ENCODE results near the gene SIM2. TPM values are rescaled to one million over a fixed set of nuclear protein-coding genes. Genes with fewer than 3 reads are reported as not detected.

The SIM2 gene
- polyA plus RNA-seq, 1 donor from 2014 or later = not detected

DNA sequence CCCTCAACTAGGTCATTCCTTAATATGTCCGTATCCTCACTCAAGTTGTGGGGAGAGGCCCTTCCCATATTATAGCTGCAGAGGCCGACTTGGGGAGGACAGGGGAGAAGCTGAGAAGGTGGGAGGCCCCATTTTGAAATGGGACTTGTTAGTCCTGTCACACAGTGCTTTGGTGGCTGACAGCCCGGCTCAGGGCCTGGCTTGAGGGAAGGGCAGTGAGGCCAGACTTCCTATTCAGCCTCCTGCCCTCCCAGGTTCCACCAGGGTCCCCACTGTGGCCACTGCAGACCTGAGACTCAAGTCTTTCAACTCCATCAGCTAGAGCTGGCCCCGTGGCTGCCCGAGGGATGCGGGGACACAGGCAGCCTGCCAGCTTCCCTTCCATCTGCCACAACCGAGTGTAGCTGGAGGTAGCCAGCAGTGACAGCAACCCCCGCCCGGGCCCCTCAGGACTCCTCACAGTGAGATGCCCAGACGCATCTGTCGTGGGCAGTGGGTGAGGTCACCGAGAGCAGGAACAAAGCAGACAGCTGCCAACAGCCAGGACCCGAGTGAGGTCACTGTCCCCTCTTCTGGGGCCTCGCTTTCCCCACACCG, 36.9 kb downstream of the SIM2 start:
- H3F3A ChIP-seq (ENCODE audit: insufficient read depth, low read length, poor library complexity, severe bottlenecking) = no peaks in the 10 kb centered on the region
- no peaks in the 10 kb centered on the region for H3K9me2 ChIP-seq (ENCODE audit: insufficient read depth, low read length)
- no peaks in the 10 kb centered on the region for H3K79me2 ChIP-seq (replicated peaks; ENCODE audit: insufficient read depth, low read length)
- no peaks in the 10 kb centered on the region for H3K27me3 ChIP-seq (ENCODE audit: insufficient read depth, low read depth, low read length)
- H3K36me3 ChIP-seq (ENCODE audit: insufficient read depth, low read length) = no peaks in the 10 kb centered on the region
- H3K9ac ChIP-seq (ENCODE audit: low read length) = no peak overlapping the region
- H3K27ac ChIP-seq (ENCODE audit: low read length) = no peak overlapping the region
- H3K4me2 ChIP-seq (ENCODE audit: low read length) = no peak overlapping the region
- no peaks in the 10 kb centered on the region for H3K9me3 ChIP-seq (ENCODE audit: low read length)
- TF ChIP-seq EZH2 (IDR thresholded peaks at IDR 0.05; ENCODE audit: borderline replicate concordance, insufficient read depth, low read length, poor library complexity, severe bottlenecking) = no peak
- TF ChIP-seq, protein P1, sequence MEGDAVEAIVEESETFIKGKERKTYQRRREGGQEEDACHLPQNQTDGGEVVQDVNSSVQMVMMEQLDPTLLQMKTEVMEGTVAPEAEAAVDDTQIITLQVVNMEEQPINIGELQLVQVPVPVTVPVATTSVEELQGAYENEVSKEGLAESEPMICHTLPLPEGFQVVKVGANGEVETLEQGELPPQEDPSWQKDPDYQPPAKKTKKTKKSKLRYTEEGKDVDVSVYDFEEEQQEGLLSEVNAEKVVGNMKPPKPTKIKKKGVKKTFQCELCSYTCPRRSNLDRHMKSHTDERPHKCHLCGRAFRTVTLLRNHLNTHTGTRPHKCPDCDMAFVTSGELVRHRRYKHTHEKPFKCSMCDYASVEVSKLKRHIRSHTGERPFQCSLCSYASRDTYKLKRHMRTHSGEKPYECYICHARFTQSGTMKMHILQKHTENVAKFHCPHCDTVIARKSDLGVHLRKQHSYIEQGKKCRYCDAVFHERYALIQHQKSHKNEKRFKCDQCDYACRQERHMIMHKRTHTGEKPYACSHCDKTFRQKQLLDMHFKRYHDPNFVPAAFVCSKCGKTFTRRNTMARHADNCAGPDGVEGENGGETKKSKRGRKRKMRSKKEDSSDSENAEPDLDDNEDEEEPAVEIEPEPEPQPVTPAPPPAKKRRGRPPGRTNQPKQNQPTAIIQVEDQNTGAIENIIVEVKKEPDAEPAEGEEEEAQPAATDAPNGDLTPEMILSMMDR (IDR thresholded peaks at IDR 0.05; ENCODE audit: poor library complexity, severe bottlenecking) = no peak
- TF ChIP-seq RAD21 (conservative IDR thresholded peaks at IDR 0.05) = no peak
- no peak for TF ChIP-seq POLR2AphosphoS5 (IDR thresholded peaks at IDR 0.05)
- no peak for TF ChIP-seq TAF1 (IDR thresholded peaks at IDR 0.05; ENCODE audit: low read depth)
- no peak for TF ChIP-seq MXI1 (conservative IDR thresholded peaks at IDR 0.05; ENCODE audit: poor library complexity, severe bottlenecking)
- TF ChIP-seq SMC3 (conservative IDR thresholded peaks at IDR 0.05; ENCODE audit: poor library complexity) = no peak
- TF ChIP-seq EP300 (conservative IDR thresholded peaks at IDR 0.05; ENCODE audit: poor library complexity, severe bottlenecking) = no peak
- TF ChIP-seq, protein P2, sequence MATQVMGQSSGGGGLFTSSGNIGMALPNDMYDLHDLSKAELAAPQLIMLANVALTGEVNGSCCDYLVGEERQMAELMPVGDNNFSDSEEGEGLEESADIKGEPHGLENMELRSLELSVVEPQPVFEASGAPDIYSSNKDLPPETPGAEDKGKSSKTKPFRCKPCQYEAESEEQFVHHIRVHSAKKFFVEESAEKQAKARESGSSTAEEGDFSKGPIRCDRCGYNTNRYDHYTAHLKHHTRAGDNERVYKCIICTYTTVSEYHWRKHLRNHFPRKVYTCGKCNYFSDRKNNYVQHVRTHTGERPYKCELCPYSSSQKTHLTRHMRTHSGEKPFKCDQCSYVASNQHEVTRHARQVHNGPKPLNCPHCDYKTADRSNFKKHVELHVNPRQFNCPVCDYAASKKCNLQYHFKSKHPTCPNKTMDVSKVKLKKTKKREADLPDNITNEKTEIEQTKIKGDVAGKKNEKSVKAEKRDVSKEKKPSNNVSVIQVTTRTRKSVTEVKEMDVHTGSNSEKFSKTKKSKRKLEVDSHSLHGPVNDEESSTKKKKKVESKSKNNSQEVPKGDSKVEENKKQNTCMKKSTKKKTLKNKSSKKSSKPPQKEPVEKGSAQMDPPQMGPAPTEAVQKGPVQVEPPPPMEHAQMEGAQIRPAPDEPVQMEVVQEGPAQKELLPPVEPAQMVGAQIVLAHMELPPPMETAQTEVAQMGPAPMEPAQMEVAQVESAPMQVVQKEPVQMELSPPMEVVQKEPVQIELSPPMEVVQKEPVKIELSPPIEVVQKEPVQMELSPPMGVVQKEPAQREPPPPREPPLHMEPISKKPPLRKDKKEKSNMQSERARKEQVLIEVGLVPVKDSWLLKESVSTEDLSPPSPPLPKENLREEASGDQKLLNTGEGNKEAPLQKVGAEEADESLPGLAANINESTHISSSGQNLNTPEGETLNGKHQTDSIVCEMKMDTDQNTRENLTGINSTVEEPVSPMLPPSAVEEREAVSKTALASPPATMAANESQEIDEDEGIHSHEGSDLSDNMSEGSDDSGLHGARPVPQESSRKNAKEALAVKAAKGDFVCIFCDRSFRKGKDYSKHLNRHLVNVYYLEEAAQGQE (IDR thresholded peaks at IDR 0.05; ENCODE audit: borderline replicate concordance) = no peak
- no peaks in the 10 kb centered on the region for H4K20me1 ChIP-seq (ENCODE audit: insufficient read depth)
- H3K4me3 ChIP-seq (ENCODE audit: low read length) = no peak overlapping the region
- no peak overlapping the region for H2AFZ ChIP-seq (ENCODE audit: low read depth, low read length)

DNA sequence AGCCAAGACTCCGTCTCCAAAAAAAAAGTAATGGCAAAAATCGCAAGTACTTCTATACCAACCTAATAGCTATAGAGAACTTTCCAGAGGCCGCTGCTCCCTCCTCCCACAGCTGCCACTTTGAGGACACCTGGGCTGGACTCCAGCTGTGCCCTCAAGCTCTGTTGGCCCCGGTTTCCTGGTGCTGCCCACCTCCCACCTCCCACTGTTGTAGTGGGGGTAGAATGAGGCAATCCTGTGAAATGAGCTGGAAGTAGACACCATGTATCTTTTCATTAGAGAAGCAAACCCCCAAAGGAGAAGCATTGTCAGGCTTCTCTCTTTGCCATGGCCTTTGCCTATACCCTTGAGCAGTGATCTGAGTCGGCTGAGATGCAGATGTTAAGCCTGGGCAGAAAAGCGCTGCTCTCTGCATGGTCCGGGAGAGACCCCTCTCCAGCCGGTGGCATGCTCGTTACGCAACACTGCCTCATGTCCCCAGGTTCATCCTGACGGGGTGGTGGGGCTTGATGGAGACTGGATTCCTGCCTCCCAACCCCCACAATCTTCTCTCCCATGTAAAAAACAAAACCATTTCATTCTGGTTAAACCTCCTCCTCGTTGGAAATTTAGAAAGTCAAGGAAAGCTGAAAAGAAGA, 39.7 kb downstream of the SIM2 start:
- Histone ChIP-seq H3K9me3 (ENCODE audit: low read length) (no peaks in the 10 kb centered on the region), H3K4me2 (ENCODE audit: low read length) (no peak overlapping the region), H3K9me2 (ENCODE audit: insufficient read depth, low read length) (no peaks in the 10 kb centered on the region), H3K4me3 (ENCODE audit: low read length) (no peak overlapping the region), H3K27ac (ENCODE audit: low read length) (no peak overlapping the region), H3F3A (ENCODE audit: insufficient read depth, low read length, poor library complexity, severe bottlenecking) (no peaks in the 10 kb centered on the region), H2AFZ (ENCODE audit: low read depth, low read length) (no peak overlapping the region), H4K20me1 (ENCODE audit: insufficient read depth) (no peaks in the 10 kb centered on the region), H3K27me3 (ENCODE audit: insufficient read depth, low read depth, low read length) (no peaks in the 10 kb centered on the region), H3K79me2 (replicated peaks; ENCODE audit: insufficient read depth, low read length) (no peaks in the 10 kb centered on the region), H3K9ac (ENCODE audit: low read length) (no peak overlapping the region), H3K36me3 (ENCODE audit: insufficient read depth, low read length) (no peaks in the 10 kb centered on the region)
- no peak for TF ChIP-seq SMC3 (conservative IDR thresholded peaks at IDR 0.05; ENCODE audit: poor library complexity)
- no peak for TF ChIP-seq EZH2 (IDR thresholded peaks at IDR 0.05; ENCODE audit: borderline replicate concordance, insufficient read depth, low read length, poor library complexity, severe bottlenecking)
- no peak for TF ChIP-seq POLR2AphosphoS5 (IDR thresholded peaks at IDR 0.05)
- TF ChIP-seq EP300 (conservative IDR thresholded peaks at IDR 0.05; ENCODE audit: poor library complexity, severe bottlenecking) = no peak
- TF ChIP-seq TAF1 (IDR thresholded peaks at IDR 0.05; ENCODE audit: low read depth) = no peak
- TF ChIP-seq, protein P1 (IDR thresholded peaks at IDR 0.05; ENCODE audit: poor library complexity, severe bottlenecking) = no peak
- TF ChIP-seq MXI1 (conservative IDR thresholded peaks at IDR 0.05; ENCODE audit: poor library complexity, severe bottlenecking) = no peak
- TF ChIP-seq RAD21 (conservative IDR thresholded peaks at IDR 0.05) = no peak
- TF ChIP-seq, protein P2 (IDR thresholded peaks at IDR 0.05; ENCODE audit: borderline replicate concordance) = no peak
